Body of pancreas (tissue), 4 donors: ENCODE measurements around the gene MED14. TPM values are rescaled to one million over a fixed set of nuclear protein-coding genes. Genes with fewer than 3 reads are reported as not detected.
"Not testable (repeated sequence)": the region's sequence is repeated elsewhere in the genome, so short reads cannot be mapped to it uniquely, and the experiment has no call there.

Experiments used
- ATAC-seq: fragments of 150-250 bp; one replicate; pipeline ENCODE4 v1.9.1; 2016
- DNase-seq, 4 donors: peaks; one replicate each; pipeline ENCODE4 v3.0.0-alpha.2; 2019
- H3K27ac ChIP-seq, 4 donors: fragments of 200-600 bp; sonication (generic); 1 replicate in 3 of 4; 2 replicates in 1 of 4; pipeline versions ENCODE4 v1.5.1 to v1.6.1; 2016 to 2019; ENCODE audit warnings: mild to moderate bottlenecking in 1 of 4, mixed read lengths in 1 of 4, moderate library complexity in 1 of 4
- H3K27me3 ChIP-seq, 2 donors: fragments of 200-600 bp; sonication (generic); one replicate each; pipeline ENCODE4 v1.6.0; 2016; ENCODE audit warnings: mild to moderate bottlenecking in 1 of 2
- H3K36me3 ChIP-seq, 2 donors: fragments of 200-600 bp; sonication (generic); replicated peaks in 1 of 2; 2 replicates each; pipeline ENCODE4 v1.5.1; 2016; ENCODE audit warnings: low read depth in 2 of 2; ENCODE audit not compliant: insufficient read depth in 1 of 2
- H3K4me1 ChIP-seq: fragments of 200-600 bp; sonication (generic); one replicate; pipeline ENCODE4 v1.6.0; 2016
- H3K4me3 ChIP-seq, 2 donors: fragments of 200-600 bp; sonication (generic); 1 replicate in 1 of 2; 2 replicates in 1 of 2; pipeline ENCODE4 v1.5.1; 2016 to 2019
- H3K9me3 ChIP-seq, 3 donors: fragments of 200-600 bp; sonication (generic); 1 replicate in 2 of 3; 2 replicates in 1 of 3; pipeline ENCODE4 v1.5.1; 2016
- CTCF ChIP-seq, 7 experiments: fragments of 450-650 bp in 4 of 7; fragments of 200-600 bp in 3 of 7; sonication (generic) in 3 of 7; IDR thresholded peaks; one replicate each; pipeline ENCODE4 v1.5.1; 2016 to 2019; ENCODE audit warnings: antibody characterized with exemption in 7 of 7
- POLR2A ChIP-seq, 3 donors: fragments of 450-650 bp; IDR thresholded peaks; one replicate each; pipeline ENCODE4 v1.6.1; 2016; ENCODE audit warnings: antibody characterized with exemption in 3 of 3, mild to moderate bottlenecking in 2 of 3
- WGBS, 2 donors: methylation state at CpG; one replicate each; pipeline ENCODE4 v1.1.5; 2017; 5-methylcytosine and 5-hydroxymethylcytosine counted together
- intact Hi-C: fragments of 100-400 bp; cut with DNase I; formaldehyde crosslinking; loops from one replicate; pipeline ENCODE4 v1.15.1; 2023
- total RNA-seq, 2 donors: library from RNA; depleted of rRNA; stranded (reverse); fragments of >200 nt; gene quantifications; one replicate each; pipeline ENCODE4 v1.1.0, GENCODE V29; 2016

Gene MED14
- total RNA-seq: 10 to 100 TPM; 21.4 to 27.0 TPM

GRCh38 chrX:40735325-40736169 is at the start of gene MED14:
Gene MED14 (minus strand): TSS chrX:40735542. CDS start chrX:40735412, 130 bp downstream.
- 0% methylated on average over 4 to 21 of the region's 88 CpGs for WGBS, 2 donors
- TF ChIP-seq POLR2A (IDR thresholded peaks at IDR 0.05) (peak; percentile 51 to 85 (median 85)), CTCF (IDR thresholded peaks at IDR 0.05) (peak in 6 of 7 experiments; percentile 17 to 70 (median 62))
- Histone ChIP-seq H3K27ac (peak within 1 kb of the TSS; percentile 79 to 93 (median 86)), H3K4me3 (peak within 1 kb of the TSS; percentile 54 to 58), H3K27me3 (no peaks in the 10 kb centered on the region), H3K4me1 (peaks cover 18% of the 10 kb centered on the region), H3K9me3 (no peaks in the 10 kb centered on the region), H3K36me3 (no peaks in the 10 kb centered on the region)
- DNase-seq (peak; percentile 80 to 91 (median 86)), ATAC-seq (peak; percentile 94)
- intact Hi-C loops: no loop called here

- TF ChIP-seq POLR2A (IDR thresholded peaks at IDR 0.05): no peak
- no peak for TF ChIP-seq CTCF (IDR thresholded peaks at IDR 0.05)
- intact Hi-C loops: no loop called here
- H3K27me3 ChIP-seq: no peaks in the 10 kb centered on the region
- H3K4me1 ChIP-seq: no peaks in the 10 kb centered on the region
- ATAC-seq: no peak
- WGBS, 2 donors: 59 to 77% methylated on average over 4 of the region's 4 CpGs
- no peak overlapping the region for H3K27ac ChIP-seq
- no peaks in the 10 kb centered on the region for H3K36me3 ChIP-seq
- no peak for DNase-seq
- no peak overlapping the region for H3K4me3 ChIP-seq
- no peaks in the 10 kb centered on the region for H3K9me3 ChIP-seq
These were observed 49.3 kb upstream of the MED14 start for GRCh38 chrX:40784516-40785151.

- ATAC-seq, intact Hi-C loops, DNase-seq, H3K9me3 ChIP-seq, H3K4me3 ChIP-seq, H3K36me3 ChIP-seq, H3K27me3 ChIP-seq, H3K4me1 ChIP-seq, H3K27ac ChIP-seq: not testable (repeated sequence)
- 85 to 88% methylated on average over 8 to 11 of the region's 11 CpGs for WGBS, 2 donors
These were observed 47.4 kb upstream of the MED14 start for GRCh38 chrX:40782644-40783259.

GRCh38 chrX:40780951-40781350 is 45.6 kb upstream of the MED14 start:
- Histone ChIP-seq H3K27ac (no peak overlapping the region), H3K27me3 (no peaks in the 10 kb centered on the region), H3K4me3 (no peak overlapping the region), H3K36me3 (no peaks in the 10 kb centered on the region), H3K4me1 (no peaks in the 10 kb centered on the region), H3K9me3 (no peaks in the 10 kb centered on the region)
- ATAC-seq: no peak
- intact Hi-C loops: no loop called here
- no peak for DNase-seq
- 47 to 55% methylated on average over 2 of the region's 2 CpGs for WGBS, 2 donors
- TF ChIP-seq CTCF (IDR thresholded peaks at IDR 0.05) (no peak), POLR2A (IDR thresholded peaks at IDR 0.05) (no peak)

GRCh38 chrX:40780082-40780481 is 44.7 kb upstream of the MED14 start:
- Histone ChIP-seq H3K27ac (no peak overlapping the region), H3K4me1 (no peaks in the 10 kb centered on the region), H3K4me3 (no peak overlapping the region), H3K36me3 (no peaks in the 10 kb centered on the region), H3K27me3 (no peaks in the 10 kb centered on the region), H3K9me3 (no peaks in the 10 kb centered on the region)
- intact Hi-C loops: no loop called here
- 100% methylated on average over 3 of the region's 6 CpGs; no CpG with 5 or more reads in 1 of the 2 donors for WGBS, 2 donors
- DNase-seq (no peak), ATAC-seq (no peak)
- TF ChIP-seq CTCF (IDR thresholded peaks at IDR 0.05): no peak
- TF ChIP-seq POLR2A (IDR thresholded peaks at IDR 0.05): no peak
